Astrocyte (in vitro differentiated cells and primary cell): ENCODE results near the gene EBF4. TPM values are rescaled to one million over a fixed set of nuclear protein-coding genes. Genes with fewer than 3 reads are reported as not detected.

Experiments used
- DNase-seq: peaks from one replicate; pipeline ENCODE4 v3.0.0-alpha.2; 2010; ENCODE audit warnings: low read depth
- FAIRE-seq: peaks from 2 replicates; lab custom pipeline; 2011; peaks lifted over from hg19 to GRCh38; lab: Jason Lieb, UNC
- H2AFZ ChIP-seq: 2 replicates; pipeline ENCODE4 v1.6.0; 2012; ENCODE audit warnings: low read depth, low read length, inconsistent platforms
- H3K27ac ChIP-seq: 2 replicates; pipeline ENCODE4 v1.5.1; 2011; ENCODE audit warnings: low read depth, low read length, inconsistent platforms
- H3K27me3 ChIP-seq: 2 replicates; pipeline ENCODE4 v1.6.0; 2011; ENCODE audit warnings: low read length, inconsistent platforms; ENCODE audit not compliant: insufficient read depth
- H3K36me3 ChIP-seq: 2 replicates; pipeline ENCODE4 v1.5.1; 2011; ENCODE audit warnings: low read length, inconsistent platforms; ENCODE audit not compliant: insufficient read depth
- H3K4me1 ChIP-seq: 2 replicates; pipeline ENCODE4 v1.5.1; 2011; ENCODE audit warnings: low read length, inconsistent platforms; ENCODE audit not compliant: insufficient read depth
- H3K4me2 ChIP-seq: 2 replicates; pipeline ENCODE4 v1.6.0; 2012; ENCODE audit warnings: low read length, inconsistent platforms
- H3K4me3 ChIP-seq: 2 replicates; pipeline ENCODE4 v1.5.1; 2011; ENCODE audit warnings: low read depth, mild to moderate bottlenecking, low read length, inconsistent platforms; ENCODE audit not compliant: insufficient read depth
- H3K79me2 ChIP-seq: 2 replicates; pipeline ENCODE4 v1.6.0; 2012; ENCODE audit warnings: mild to moderate bottlenecking, low read length, inconsistent platforms; ENCODE audit not compliant: insufficient read depth
- H3K9ac ChIP-seq: 2 replicates; pipeline ENCODE4 v1.6.0; 2012; ENCODE audit warnings: mild to moderate bottlenecking, low read length, inconsistent platforms
- H3K9me3 ChIP-seq: 2 replicates; pipeline ENCODE4 v1.5.1; 2012; ENCODE audit warnings: low read depth, mild to moderate bottlenecking, low read length, inconsistent platforms; ENCODE audit not compliant: insufficient read depth
- H4K20me1 ChIP-seq: 2 replicates; pipeline ENCODE4 v1.6.0; 2012; ENCODE audit warnings: low read length, inconsistent platforms; ENCODE audit not compliant: insufficient read depth
- H3K27ac Mint-ChIP-seq: one replicate; pipeline ENCODE4 v1.8.0; 2021; ENCODE audit warnings: mild to moderate bottlenecking, mixed read lengths; ENCODE audit not compliant: unreplicated experiment
- H3K27me3 Mint-ChIP-seq: one replicate; pipeline ENCODE4 v1.8.0; 2021; ENCODE audit warnings: low read depth, mixed read lengths; ENCODE audit not compliant: unreplicated experiment
- H3K36me3 Mint-ChIP-seq: one replicate; pipeline ENCODE4 v1.8.0; 2021; ENCODE audit warnings: low read depth, mixed read lengths; ENCODE audit not compliant: unreplicated experiment
- H3K4me1 Mint-ChIP-seq: one replicate; pipeline ENCODE4 v1.8.0; 2021; ENCODE audit warnings: low read depth, mixed read lengths; ENCODE audit not compliant: unreplicated experiment
- H3K4me3 Mint-ChIP-seq: one replicate; pipeline ENCODE4 v1.8.0; 2021; ENCODE audit warnings: mild to moderate bottlenecking, moderate library complexity, mixed read lengths; ENCODE audit not compliant: unreplicated experiment
- H3K9me3 Mint-ChIP-seq: one replicate; pipeline ENCODE4 v1.8.0; 2021; ENCODE audit warnings: mild to moderate bottlenecking, mixed read lengths; ENCODE audit not compliant: unreplicated experiment
- EZH2 ChIP-seq: IDR thresholded peaks from 2 replicates; pipeline ENCODE4 v1.6.1; 2012; ENCODE audit warnings: mild to moderate bottlenecking, low read length, inconsistent platforms; ENCODE audit not compliant: insufficient read depth
- total RNA-seq: library from RNA; stranded (reverse); gene quantifications from 2 replicates; pipeline ENCODE4 v1.2.1, GENCODE V29; 2021
- TF ChIP-seq, protein P1 (sequence below): IDR thresholded peaks from 2 replicates; pipeline ENCODE4 v1.5.1; 2011; ENCODE audit warnings: low read depth, mild to moderate bottlenecking, inconsistent platforms, low read length, moderate library complexity; ENCODE audit not compliant: insufficient read depth

Gene EBF4
- total RNA-seq, 1 donor from 2014 or later, result 2.3 TPM

GRCh38 chr20:2752567-2753460 is 60.2 kb downstream of the EBF4 start:
- Mint-ChIP-seq H3K27me3 (peaks cover 75% of the 10 kb centered on the region), H3K27ac (no peak overlapping the region), H3K4me3 (peak overlapping the region; percentile 45), H3K36me3 (no peaks in the 10 kb centered on the region), H3K4me1 (peaks cover 4% of the 10 kb centered on the region), H3K9me3 (no peaks in the 10 kb centered on the region)
- Histone ChIP-seq H3K4me2 (peak overlapping the region; percentile 73), H3K9ac (no peak overlapping the region), H3K36me3 (no peaks in the 10 kb centered on the region), H3K79me2 (no peaks in the 10 kb centered on the region), H3K27ac (no peak overlapping the region), H3K4me3 (peak overlapping the region; percentile 23), H4K20me1 (peaks cover 3% of the 10 kb centered on the region), H3K9me3 (no peaks in the 10 kb centered on the region), H3K27me3 (peaks cover 64% of the 10 kb centered on the region), H3K4me1 (peaks cover 15% of the 10 kb centered on the region), H2AFZ (peak overlapping the region; percentile 4)
- FAIRE-seq (no peak), DNase-seq (no peak)
- TF ChIP-seq EZH2, result peak; percentile 81
- TF ChIP-seq, protein P1, sequence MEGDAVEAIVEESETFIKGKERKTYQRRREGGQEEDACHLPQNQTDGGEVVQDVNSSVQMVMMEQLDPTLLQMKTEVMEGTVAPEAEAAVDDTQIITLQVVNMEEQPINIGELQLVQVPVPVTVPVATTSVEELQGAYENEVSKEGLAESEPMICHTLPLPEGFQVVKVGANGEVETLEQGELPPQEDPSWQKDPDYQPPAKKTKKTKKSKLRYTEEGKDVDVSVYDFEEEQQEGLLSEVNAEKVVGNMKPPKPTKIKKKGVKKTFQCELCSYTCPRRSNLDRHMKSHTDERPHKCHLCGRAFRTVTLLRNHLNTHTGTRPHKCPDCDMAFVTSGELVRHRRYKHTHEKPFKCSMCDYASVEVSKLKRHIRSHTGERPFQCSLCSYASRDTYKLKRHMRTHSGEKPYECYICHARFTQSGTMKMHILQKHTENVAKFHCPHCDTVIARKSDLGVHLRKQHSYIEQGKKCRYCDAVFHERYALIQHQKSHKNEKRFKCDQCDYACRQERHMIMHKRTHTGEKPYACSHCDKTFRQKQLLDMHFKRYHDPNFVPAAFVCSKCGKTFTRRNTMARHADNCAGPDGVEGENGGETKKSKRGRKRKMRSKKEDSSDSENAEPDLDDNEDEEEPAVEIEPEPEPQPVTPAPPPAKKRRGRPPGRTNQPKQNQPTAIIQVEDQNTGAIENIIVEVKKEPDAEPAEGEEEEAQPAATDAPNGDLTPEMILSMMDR, result peak; percentile 33

DNA sequence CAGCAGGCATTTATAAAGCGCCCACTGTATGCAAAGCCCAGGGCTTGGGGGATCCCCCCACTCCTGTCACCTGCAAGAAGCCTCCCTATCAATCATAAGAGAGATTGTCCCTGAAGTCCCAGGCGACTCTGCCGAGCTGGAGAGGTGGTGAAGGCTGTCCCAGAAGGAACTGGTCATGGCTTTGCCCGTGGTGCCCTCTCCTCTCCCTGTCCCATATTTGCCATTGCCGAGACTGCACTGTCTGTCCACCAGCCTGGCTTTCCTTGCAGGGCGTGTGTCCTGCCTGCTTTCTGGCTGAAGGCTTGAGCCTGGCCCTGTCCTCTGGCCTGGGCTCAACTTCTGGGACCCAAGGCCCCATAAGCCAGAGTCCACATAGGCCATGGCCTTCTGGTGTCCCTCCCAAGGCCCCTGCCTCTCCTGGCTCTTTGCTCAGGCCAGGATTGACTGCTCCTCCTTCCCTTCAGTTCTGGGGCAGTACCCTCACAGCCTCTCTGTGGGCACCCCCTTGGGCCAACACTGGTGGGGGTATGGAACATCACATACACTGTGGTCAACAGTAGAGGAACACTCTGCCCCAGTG is 61.0 kb downstream of the EBF4 start:
- H3K27ac ChIP-seq, result no peak overlapping the region
- H3K4me3 ChIP-seq, result no peak overlapping the region
- no peak overlapping the region for H3K4me3 Mint-ChIP-seq
- H3K36me3 ChIP-seq, result no peaks in the 10 kb centered on the region
- no peaks in the 10 kb centered on the region for H3K9me3 ChIP-seq
- peaks cover 3% of the 10 kb centered on the region for H4K20me1 ChIP-seq
- H3K9ac ChIP-seq, result no peak overlapping the region
- H3K4me1 Mint-ChIP-seq, result peaks cover 4% of the 10 kb centered on the region
- H3K27me3 Mint-ChIP-seq, result peaks cover 74% of the 10 kb centered on the region
- H3K4me2 ChIP-seq, result no peak overlapping the region
- peak overlapping the region; percentile 18 for H3K27ac Mint-ChIP-seq
- DNase-seq (no peak), FAIRE-seq (no peak)
- H3K79me2 ChIP-seq, result no peaks in the 10 kb centered on the region
- H3K36me3 Mint-ChIP-seq, result no peaks in the 10 kb centered on the region
- H3K4me1 ChIP-seq, result peaks cover 15% of the 10 kb centered on the region
- peaks cover 2% of the 10 kb centered on the region for H3K9me3 Mint-ChIP-seq
- TF ChIP-seq, protein P1, result no peak
- no peak for TF ChIP-seq EZH2
- H2AFZ ChIP-seq, result no peak overlapping the region
- H3K27me3 ChIP-seq, result peaks cover 61% of the 10 kb centered on the region
